NCI-H226 (cell line): ENCODE data around the gene CD99.
"Not testable (repeated sequence)": the region's sequence is repeated elsewhere in the genome, so short reads cannot be mapped to it uniquely, and the experiment has no call there.

ENCODE experiments used
- DNase-seq: peaks from one replicate; pipeline ENCODE4 v3.0.0-alpha.2; 2015

The CD99 gene, protein sequence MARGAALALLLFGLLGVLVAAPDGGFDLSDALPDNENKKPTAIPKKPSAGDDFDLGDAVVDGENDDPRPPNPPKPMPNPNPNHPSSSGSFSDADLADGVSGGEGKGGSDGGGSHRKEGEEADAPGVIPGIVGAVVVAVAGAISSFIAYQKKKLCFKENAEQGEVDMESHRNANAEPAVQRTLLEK

GRCh38 chrX:2690856-2691542 lies at the start of gene CD99:
TSS of gene CD99 (plus strand) at chrX:2691295. CDS start at chrX:2691361, 66 bp downstream.
- peak; percentile 87 for DNase-seq

DNA sequence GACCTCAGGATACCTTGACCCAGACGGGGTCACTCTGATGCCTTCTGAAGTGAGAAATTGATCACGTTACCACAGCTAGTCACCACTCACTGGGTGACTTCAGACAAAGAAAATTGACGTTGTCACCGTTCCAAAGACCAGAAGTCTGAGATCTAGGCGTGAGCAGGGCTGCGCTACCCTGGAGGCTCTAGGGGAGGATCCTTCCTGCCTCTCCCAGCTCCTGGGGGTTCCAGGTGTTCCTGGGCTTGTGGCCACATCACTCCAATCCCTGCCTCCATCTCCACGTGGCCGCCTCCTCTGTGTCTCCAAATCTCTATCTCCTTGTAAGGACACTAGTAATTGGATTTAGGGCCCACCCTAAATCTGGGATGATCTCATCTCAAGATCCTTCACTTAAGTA lies 48.9 kb upstream of the CD99 start:
- DNase-seq: no peak

DNA sequence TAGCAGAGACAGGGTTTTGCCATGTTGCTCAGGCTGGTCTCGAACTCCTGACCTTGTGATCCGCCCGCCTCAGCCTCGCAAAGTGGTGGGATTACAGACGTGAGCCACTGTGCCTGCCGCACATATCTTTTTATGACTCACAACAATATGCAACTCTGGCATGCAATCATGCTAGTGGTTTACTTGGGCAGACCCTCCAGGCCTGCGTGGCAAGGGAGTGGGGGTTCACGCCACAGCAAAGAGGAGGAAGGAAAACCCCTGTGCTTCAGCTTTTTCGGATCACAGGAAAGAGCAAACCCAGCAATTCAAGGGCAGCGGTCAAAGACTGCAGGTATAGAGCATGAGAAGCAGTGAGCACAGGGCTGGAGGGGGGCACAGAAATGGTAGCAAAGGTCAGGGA lies 48.3 kb upstream of the CD99 start:
- DNase-seq: no peak

DNA sequence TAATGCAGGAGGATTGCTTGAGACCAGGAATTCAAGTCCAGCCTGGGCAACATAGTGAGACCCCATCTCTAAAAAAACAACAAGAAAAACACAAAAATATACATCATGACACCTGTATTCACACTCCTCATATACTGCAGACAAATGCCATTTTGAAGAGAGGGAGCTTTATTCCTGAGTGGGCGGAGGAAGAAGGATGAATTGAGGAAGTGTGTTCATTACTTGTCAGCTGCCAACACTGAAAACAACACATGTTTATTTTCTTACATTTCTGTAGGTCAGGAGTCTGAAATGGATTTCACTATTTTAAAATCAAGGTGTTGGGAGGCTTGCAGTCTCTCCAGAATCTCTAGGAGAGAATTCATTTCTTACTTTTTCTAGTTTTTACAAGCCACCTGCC lies 47.2 kb upstream of the CD99 start:
- no peak for DNase-seq

DNA sequence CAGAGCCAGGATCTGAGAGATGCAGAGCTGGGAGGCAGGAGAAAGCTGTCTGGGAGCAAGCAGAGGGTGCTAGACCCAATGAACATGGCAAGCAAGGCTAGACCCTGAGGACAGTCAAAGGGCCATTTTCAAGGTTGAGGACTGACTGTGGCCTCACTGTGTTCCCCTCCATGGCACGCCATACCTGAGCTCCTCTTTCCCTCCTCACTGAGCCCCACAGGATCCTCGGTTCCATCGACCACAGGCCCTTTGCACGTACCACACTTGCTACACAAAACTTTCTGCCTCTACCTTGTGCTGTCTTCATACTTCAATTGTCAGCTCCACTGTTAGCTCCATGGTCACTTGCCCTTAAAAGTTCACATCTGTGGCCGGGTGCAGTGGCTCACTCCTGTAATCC lies 45.5 kb upstream of the CD99 start:
- DNase-seq: no peak

DNA sequence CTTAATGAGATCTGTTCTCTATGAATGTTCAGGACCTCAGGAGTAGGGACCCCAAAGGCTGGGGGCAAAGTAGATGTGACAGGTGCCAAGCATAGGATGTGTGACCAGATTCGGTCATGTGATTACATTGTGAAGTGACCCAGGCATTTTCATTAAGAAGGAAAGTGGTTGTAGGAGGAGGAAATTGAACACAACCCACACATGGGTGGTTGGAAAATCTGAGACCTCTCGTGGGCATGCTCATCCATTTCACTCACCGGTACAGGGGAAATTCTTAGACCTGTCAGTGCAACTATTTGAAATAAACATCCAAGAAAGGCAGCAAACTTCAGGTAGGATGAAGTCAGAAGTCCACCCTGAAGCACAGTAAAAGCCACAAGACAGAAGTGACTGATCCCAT lies 43.5 kb upstream of the CD99 start:
- DNase-seq: no peak

GRCh38 chrX:2650037-2650436 lies 41.1 kb upstream of the CD99 start:
- no peak for DNase-seq

DNA sequence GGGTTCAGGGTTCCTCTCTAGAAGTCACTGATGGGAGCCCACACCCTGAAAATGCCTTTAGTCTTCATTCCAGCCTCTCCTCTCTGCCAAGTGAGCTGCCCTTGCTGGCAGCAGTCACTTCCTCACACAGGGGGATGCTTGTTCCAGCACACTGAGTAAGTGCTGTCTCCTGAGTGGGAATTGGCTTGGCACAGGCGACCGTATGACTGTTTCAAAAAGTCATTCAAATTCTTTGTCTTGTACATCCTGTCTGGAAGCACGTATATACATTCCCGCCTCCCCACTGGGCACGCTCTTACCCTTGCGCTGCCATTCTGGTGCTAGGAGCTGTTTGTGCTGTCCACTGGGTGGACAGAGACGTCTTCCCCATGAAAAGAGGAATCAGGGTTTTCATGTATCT lies 40.2 kb upstream of the CD99 start:
- no peak for DNase-seq

GRCh38 chrX:2652106-2652505 lies 39.0 kb upstream of the CD99 start:
- no peak for DNase-seq

DNA sequence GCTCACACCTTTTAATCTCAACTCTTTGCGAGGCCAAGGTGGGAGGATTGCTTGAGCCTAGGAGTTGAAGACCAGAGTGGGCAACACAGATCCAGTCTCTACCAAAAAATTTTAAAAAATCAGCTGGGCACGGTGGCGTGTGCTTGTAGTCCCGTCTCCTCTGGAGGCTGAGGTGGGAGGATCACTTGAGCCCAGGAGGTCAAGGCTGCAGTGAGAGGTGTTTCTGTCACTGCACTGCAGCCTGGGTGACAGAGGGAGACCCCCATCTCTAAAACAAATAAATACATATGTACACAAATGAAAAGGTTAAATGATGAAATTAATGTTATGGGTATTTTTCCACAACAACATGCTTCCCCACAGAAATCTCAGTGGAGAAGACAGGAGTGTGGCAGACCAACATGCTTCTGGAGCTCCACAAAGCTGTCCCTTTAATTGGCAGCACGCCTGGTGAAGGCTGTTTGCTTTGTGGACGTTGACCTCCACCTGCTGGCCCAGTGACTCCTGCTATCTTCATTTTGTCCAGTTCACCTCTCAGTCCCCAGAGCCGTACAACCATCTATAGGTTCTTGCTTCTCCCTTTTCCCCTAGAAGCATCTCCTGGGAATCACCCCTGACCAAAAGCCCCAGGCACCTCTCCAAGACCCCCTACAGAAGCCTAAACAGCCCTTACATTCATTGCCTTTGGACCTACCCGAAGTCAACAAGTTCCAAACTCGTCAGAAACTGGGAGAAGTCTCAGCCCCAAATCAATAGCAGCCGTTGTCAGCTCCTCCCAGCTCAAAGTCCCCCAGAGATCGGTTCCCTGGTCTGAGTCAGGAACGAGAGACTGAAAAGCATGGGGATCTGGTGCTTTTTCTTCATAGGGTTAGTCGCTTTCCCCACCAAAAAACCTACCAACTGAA lies 36.4 kb upstream of the CD99 start:
- DNase-seq: no peak

DNA sequence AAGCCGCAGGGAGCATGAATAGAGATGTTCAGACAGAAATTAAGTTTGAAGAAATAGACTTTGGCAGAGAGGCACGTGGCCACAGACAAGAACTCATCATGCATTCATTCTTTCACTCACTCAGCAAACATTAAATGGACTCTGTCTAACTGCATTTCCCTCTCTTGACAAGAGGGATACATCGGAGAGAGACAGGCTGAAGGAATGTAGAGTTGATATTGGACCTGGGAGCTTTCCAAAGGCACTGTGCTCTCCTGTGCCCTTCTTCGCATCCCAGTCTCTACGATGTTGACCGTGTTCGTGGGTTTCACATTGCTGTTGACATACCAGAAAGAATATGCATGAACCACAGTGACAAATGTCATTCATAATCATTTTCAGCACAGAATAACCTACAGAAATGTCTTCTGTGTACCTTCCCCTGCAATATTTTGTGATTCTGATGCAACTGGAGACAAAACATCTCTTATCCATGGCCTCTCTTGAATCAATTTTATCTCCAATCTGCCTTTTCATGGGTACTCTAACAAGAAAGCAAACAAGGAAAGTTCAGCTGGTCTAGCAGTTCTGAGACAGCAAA lies 34.7 kb upstream of the CD99 start:
- DNase-seq: no peak

DNA sequence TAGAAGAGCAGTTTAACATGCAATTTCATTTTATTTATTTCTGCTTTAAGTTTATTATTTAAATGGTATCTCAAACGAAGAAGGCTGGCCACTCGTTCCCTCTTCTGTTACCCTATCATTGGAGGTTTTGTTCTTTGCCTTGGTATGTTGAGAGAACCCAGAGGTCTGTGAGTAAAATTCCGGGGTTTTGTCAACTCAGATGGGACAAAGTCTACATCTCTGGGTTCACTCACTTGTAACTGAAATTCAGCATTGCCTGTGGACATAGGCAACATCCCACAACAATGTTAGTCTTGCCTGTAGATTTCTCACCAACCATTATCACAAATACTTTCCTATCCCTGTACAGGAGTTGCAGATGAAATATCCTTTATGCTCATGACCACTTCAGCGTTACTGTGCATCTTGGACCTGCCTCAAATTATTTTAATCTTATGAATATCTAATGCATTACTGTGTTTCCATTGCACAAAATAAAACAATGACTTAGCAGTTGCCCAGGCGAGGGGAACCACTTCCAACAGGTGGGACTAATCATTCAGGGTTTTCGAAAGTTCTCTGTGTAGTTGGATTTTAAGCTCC lies 33.5 kb upstream of the CD99 start:
- DNase-seq: no peak

GRCh38 chrX:2658585-2659292 lies 32.4 kb upstream of the CD99 start:
- DNase-seq: no peak

- no peak for DNase-seq
These were observed 28.5 kb upstream of the CD99 start for GRCh38 chrX:2662586-2662985.

- no peak for DNase-seq
These were observed 26.6 kb upstream of the CD99 start for GRCh38 chrX:2664502-2664901.

DNA sequence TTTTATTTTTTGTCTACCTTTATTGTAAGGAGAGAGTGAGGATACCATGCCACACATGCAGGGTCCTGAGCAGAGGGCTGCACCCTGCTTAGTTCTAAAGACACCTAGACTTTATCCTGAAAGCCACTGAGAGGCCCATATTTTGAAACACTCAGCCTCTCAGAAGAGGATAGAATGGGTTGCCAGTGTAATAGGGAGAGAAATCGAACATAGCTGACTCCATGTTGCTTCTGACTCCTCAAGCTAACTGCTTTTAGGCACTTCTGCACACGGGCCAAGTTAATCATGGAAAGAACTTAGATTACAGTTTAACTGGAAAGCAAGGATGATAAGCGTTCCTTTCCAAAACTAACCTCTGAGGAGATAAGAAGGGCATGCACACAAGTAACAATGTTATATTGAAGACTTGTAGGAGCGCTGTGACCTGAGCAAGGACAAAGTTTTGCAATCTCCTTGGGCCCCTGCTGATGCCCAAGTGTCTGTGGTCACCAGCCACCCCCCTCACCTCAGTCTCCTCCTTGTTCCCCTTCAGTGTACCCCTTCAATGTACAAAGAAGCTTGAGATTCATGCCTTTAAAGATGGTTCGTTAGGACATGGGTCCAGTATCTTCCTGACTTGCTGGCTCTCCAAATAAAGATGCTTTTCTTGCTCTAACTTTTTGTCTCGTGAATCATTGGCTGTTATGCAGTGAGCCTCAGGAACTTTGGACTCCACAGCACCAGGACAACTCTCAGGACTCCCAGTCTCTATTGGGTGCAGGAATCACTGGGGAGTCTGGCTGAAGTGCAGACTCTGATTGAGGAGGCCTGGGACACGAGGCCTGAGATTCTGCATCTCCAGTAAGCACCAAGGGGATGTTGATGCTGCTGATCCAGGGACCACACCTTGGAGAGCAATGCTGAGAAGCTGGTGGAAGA lies 25.4 kb upstream of the CD99 start:
- no peak for DNase-seq

DNA sequence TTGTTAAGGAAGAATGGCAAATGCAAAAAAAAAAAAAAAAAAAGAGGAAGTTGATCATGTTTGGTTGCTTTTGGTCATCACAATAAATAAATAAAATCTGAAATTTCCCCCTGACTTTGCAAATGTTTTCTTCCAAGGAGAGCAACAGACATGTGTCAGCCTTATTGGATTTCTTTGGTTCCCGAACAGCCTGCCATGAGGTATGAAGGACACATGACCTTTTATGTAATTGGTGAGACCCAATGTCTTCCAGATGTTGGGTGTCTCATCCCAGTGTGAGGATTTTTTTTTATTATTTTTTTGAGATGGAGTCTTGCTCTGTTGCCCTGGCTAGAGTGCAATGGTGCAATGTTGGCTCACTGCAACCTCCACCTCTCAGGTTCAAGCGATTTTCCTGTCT lies 24.6 kb upstream of the CD99 start:
- no peak for DNase-seq

DNA sequence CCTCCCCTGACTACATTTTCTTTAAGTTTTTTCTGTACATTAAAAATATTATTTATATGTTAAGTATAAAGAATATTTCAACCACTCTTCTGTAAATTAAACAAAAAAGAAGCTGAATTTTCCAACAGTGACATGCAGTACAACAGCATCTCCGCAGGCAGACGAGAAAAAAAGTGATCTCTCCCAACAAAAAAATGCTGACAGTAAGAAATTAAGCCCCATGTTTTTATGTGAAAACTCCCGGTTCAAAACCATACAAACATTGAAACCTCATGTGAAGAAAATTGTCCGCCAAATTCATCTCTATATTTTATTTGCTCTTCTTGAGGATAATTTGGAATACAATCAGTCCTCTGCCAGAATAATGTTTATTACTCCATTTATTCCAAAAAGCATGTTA lies 20.1 kb upstream of the CD99 start:
- DNase-seq: no peak

- no peak for DNase-seq
These were observed 19.0 kb upstream of the CD99 start for GRCh38 chrX:2672084-2672483.

DNA sequence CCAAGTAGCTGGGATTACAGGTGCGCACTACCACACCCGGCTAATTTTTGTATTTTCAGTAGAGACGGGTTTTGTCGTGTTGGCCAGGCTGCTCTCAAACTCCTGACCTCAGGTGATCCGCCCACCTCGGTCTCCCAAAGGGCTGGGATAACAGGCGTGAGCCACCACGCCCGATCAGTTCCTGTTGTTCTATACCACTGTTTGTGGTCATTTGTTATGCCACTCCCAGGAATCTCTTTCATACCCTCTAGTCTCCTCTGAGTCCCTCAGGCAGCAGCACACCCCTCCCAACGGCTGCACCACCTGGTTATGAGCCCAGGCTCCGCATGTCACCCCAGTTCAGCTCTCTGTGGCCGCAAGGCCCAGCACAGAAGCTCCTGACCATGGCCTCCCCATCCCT lies 17.5 kb upstream of the CD99 start:
- no peak for DNase-seq

DNA sequence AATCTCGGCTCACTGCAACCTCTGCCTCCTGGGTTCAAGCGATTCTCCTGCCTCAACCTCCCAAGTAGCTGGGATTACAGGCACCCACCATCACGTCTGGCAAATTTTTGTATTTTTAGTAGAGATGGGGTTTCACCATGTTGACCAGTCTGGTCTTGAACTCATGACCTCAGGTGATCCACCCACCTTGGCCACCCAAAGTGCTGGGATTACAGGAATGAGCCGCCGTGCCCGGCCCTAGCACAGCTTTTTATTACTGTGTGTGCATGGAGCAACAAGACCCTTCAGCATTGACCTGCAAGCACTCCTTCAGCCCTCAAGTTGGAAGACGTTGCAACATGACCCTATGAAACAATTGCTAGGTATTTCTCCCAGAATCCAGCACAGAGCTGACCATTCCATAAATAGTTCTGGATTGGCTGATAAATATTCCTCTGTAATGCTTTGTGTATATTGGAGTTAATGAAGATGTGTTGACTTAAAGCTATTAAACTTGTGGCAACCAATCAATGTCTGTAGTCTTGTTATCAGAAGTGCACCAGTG lies 15.4 kb upstream of the CD99 start:
- DNase-seq: not testable (repeated sequence)
